SK-N-SH (cell line): Measurements from ENCODE around the gene VANGL1. TPM values are rescaled to one million over a fixed set of nuclear protein-coding genes. Genes with fewer than 3 reads are reported as not detected.
A peak's percentile ranks its signal among the peaks of the same experiment; 100 is the strongest.

Experiments
- CTCF ChIA-PET: fragments of 300-600, 350-600 bp; formaldehyde crosslinking; extraction: SDS; loops from one replicate; lab custom pipeline; 2021; lab: Yijun Ruan, JAX
- POLR2A ChIA-PET: fragments of 350-600 bp; sonication (Branson Sonifier 250); formaldehyde crosslinking; extraction: SDS; loops from one replicate; lab custom pipeline; 2020; ENCODE audit warnings: antibody characterized with exemption, inconsistent platforms; lab: Yijun Ruan, JAX
- DNase-seq: peaks from one replicate; pipeline ENCODE4 v3.0.0; 2012
- H2AFZ ChIP-seq: fragments of 200-600 bp; sonication (generic); 2 replicates; pipeline ENCODE4 v1.8.1; 2016; ENCODE audit warnings: antibody characterized with exemption, mild to moderate bottlenecking, low read depth
- H3F3A ChIP-seq: fragments of 200-600 bp; sonication (generic); replicated peaks from 2 replicates; pipeline ENCODE3; 2016; ENCODE audit warnings: antibody characterized with exemption, mild to moderate bottlenecking; ENCODE audit not compliant: insufficient read depth
- H3K27ac ChIP-seq, 2 experiments: fragments of 200-500 bp in 1 of 2; fragments of 200-600 bp in 1 of 2; sonication (Bioruptor generic) in 1 of 2; sonication (generic), shearing (Covaris generic) in 1 of 2; 2 replicates each; pipeline versions ENCODE4 v1.5.1 to v1.6.1; 2014 to 2016; ENCODE audit warnings: low read depth in 2 of 2, inconsistent platforms in 1 of 2, low read length in 1 of 2, mild to moderate bottlenecking in 1 of 2, mixed read lengths in 1 of 2
- H3K27me3 ChIP-seq: fragments of 200-600 bp; sonication (generic), shearing (Covaris generic); 2 replicates; pipeline ENCODE4 v1.6.1; 2016; ENCODE audit warnings: mixed run types; ENCODE audit not compliant: insufficient read depth
- H3K36me3 ChIP-seq, 2 experiments: fragments of 200-500 bp in 1 of 2; fragments of 200-600 bp in 1 of 2; sonication (Bioruptor generic) in 1 of 2; sonication (generic) in 1 of 2; replicated peaks in 1 of 2; 2 replicates each; pipeline versions ENCODE3 to v1.5.1; 2014 to 2016; ENCODE audit warnings: low read length in 1 of 2, mild to moderate bottlenecking in 1 of 2; ENCODE audit not compliant: insufficient read depth in 2 of 2, control insufficient read depth in 1 of 2
- H3K4me1 ChIP-seq, 2 experiments: fragments of 200-500 bp in 1 of 2; fragments of 200-600 bp in 1 of 2; sonication (Bioruptor generic) in 1 of 2; sonication (generic), shearing (Covaris generic) in 1 of 2; 2 replicates each; pipeline versions ENCODE4 v1.5.1 to v1.6.1; 2014 to 2016; ENCODE audit warnings: low read depth in 1 of 2, low read length in 1 of 2, mixed run types in 1 of 2; ENCODE audit not compliant: insufficient read depth in 2 of 2, control insufficient read depth in 1 of 2
- H3K4me2 ChIP-seq: fragments of 200-600 bp; sonication (generic), shearing (Covaris generic); 2 replicates; pipeline ENCODE4 v1.6.1; 2017; ENCODE audit warnings: mixed run types
- H3K4me3 ChIP-seq, 2 experiments: fragments of 200-500 bp in 1 of 2; fragments of 200-600 bp in 1 of 2; sonication (Bioruptor generic) in 1 of 2; sonication (generic), shearing (Covaris generic) in 1 of 2; 2 replicates each; pipeline versions ENCODE4 v1.5.1 to v1.8.1; 2014 to 2016; ENCODE audit warnings: low read depth in 2 of 2, inconsistent platforms in 1 of 2, low read length in 1 of 2, mild to moderate bottlenecking in 1 of 2, mixed read lengths in 1 of 2, moderate library complexity in 1 of 2
- H3K79me2 ChIP-seq: fragments of 200-600 bp; sonication (generic); 2 replicates; pipeline ENCODE4 v1.8.1; 2017; ENCODE audit warnings: mild to moderate bottlenecking; ENCODE audit not compliant: insufficient read depth
- H3K9ac ChIP-seq: fragments of 200-600 bp; sonication (generic); 2 replicates; pipeline ENCODE4 v1.6.1; 2017; ENCODE audit warnings: mixed run types
- H3K9me2 ChIP-seq: fragments of 200-600 bp; sonication (generic); 2 replicates; pipeline ENCODE4 v1.6.1; 2017; ENCODE audit warnings: mixed run types
- H3K9me3 ChIP-seq: fragments of 200-600 bp; sonication (generic); 2 replicates; pipeline ENCODE4 v1.6.1; 2017; ENCODE audit warnings: mixed run types, mild to moderate bottlenecking, moderate library complexity
- H4K20me1 ChIP-seq: fragments of 200-600 bp; sonication (generic); 2 replicates; pipeline ENCODE4 v1.6.1; 2017; ENCODE audit warnings: mild to moderate bottlenecking, mixed run types; ENCODE audit not compliant: insufficient read depth
- CHD2 ChIP-seq: fragments of 150-350 bp; IDR thresholded peaks from 2 replicates; pipeline ENCODE4 v1.6.1; 2018; ENCODE audit warnings: low read length; ENCODE audit not compliant: partially characterized antibody
- ELF1 ChIP-seq: IDR thresholded peaks from 2 replicates; pipeline ENCODE4 v1.4.0; 2012
- EP300 ChIP-seq, 2 experiments: IDR thresholded peaks; 2 replicates each; pipeline versions ENCODE4 v1.4.0 to v1.6.1; 2012; ENCODE audit warnings: borderline replicate concordance in 1 of 2, low read depth in 1 of 2, low read length in 1 of 2
- FOSL2 ChIP-seq: IDR thresholded peaks from 2 replicates; pipeline ENCODE4 v1.4.0; 2012; ENCODE audit warnings: low read depth, mild to moderate bottlenecking, moderate library complexity, borderline replicate concordance
- GATA2 ChIP-seq: sonication (generic); formaldehyde crosslinking; IDR thresholded peaks from 2 replicates; pipeline ENCODE4 v1.5.0; 2020; ENCODE audit warnings: mild to moderate bottlenecking, missing genetic modification reagents
- NFIC ChIP-seq: IDR thresholded peaks from 2 replicates; pipeline ENCODE4 v1.4.0; 2012; ENCODE audit warnings: borderline replicate concordance
- NRF1 ChIP-seq: IDR thresholded peaks from 2 replicates; pipeline ENCODE4 v1.6.1; 2012; ENCODE audit warnings: low read depth, mild to moderate bottlenecking, low read length
- REST ChIP-seq: IDR thresholded peaks from 2 replicates; pipeline ENCODE4 v1.6.1; 2012; ENCODE audit warnings: mild to moderate bottlenecking, low read depth, low read length, moderate library complexity
- RFX5 ChIP-seq: IDR thresholded peaks from 2 replicates; pipeline ENCODE4 v1.6.1; 2012; ENCODE audit warnings: mild to moderate bottlenecking, improper control_type of control experiment, low read length
- RXRA ChIP-seq: IDR thresholded peaks from 2 replicates; pipeline ENCODE4 v1.4.0; 2012; ENCODE audit warnings: low read depth, mild to moderate bottlenecking, borderline replicate concordance
- YY1 ChIP-seq: IDR thresholded peaks from 2 replicates; pipeline ENCODE4 v1.4.0; 2012; ENCODE audit warnings: low read depth, mild to moderate bottlenecking
- WGBS: methylation state at CpG from one replicate; pipeline ENCODE4 v1.1.6; 2017; ENCODE audit warnings: low lambda C conversion rate; 5-methylcytosine and 5-hydroxymethylcytosine counted together
- polyA plus RNA-seq, 3 experiments: library from polyadenylated mRNA; depleted of rRNA; stranded (reverse); fragments of >200 nt; gene quantifications; 2 replicates each; pipeline ENCODE4 v1.2.3, GENCODE V29; 2012

The VANGL1 gene
- polyA plus RNA-seq, 1 of the 3 experiments (the other 2 are of a cell fraction) = 5.4 TPM

- TF ChIP-seq CHD2 (no peak), EP300 (IDR thresholded peaks at IDR 0.05; ENCODE audit: borderline replicate concordance in 1 of 2, low read depth in 1 of 2, low read length in 1 of 2) (peak in 1 of 2 experiments; percentile 66; a peak in 1 of 4 replicates), YY1 (no peak), ELF1 (no peak), NFIC (peak; percentile 75; the same call in 1 of the 2 replicates), RXRA (peak; percentile 12; the same call in 1 of the 2 replicates), REST (no peak), RFX5 (no peak)
Measured at GRCh38 chr1:115669002-115669673, 27.4 kb downstream of the VANGL1 start (continued).

GRCh38 chr1:115669886-115670285 is 28.1 kb downstream of the VANGL1 start:
- peaks cover 16 to 23% of the 10 kb centered on the region in 2 experiments; a peak in 3 of 4 replicates for H3K4me1 ChIP-seq
- peaks cover 63% of the 10 kb centered on the region; the same call in 1 of the 2 replicates for H3K79me2 ChIP-seq
- no peaks in the 10 kb centered on the region for H4K20me1 ChIP-seq
- H3K9ac ChIP-seq = no peak overlapping the region
- H3K9me3 ChIP-seq = 0 out of 2 replicates have a peak, but pooled peaks cover 8% of the 10 kb centered on the region
- no peak for DNase-seq
- no peak overlapping the region for H3K27ac ChIP-seq
- H3K27me3 ChIP-seq = no peaks in the 10 kb centered on the region
- POLR2A ChIA-PET = no interaction called here
- H3K4me2 ChIP-seq = no peak overlapping the region
- TF ChIP-seq FOSL2 = no peak
- no peak for TF ChIP-seq CHD2
- TF ChIP-seq NRF1 = no peak
- TF ChIP-seq GATA2 (CRISPR knock-in tag) = no peak
- TF ChIP-seq RXRA = no peak
- CTCF ChIA-PET = interaction anchor here (2.0 to 2.2 kb wide), 2 partner anchors 12 to 37 kb away, joined by 5 to 6 read pairs; no protein-coding TSS in a partner anchor
- no peak overlapping the region for H2AFZ ChIP-seq
- H3F3A ChIP-seq = peaks cover 24% of the 10 kb centered on the region
- WGBS = 100% methylated on average over 1 of the region's 1 CpG
- H3K4me3 ChIP-seq = no peak overlapping the region
- no peaks in the 10 kb centered on the region for H3K9me2 ChIP-seq
- peaks cover 14 to 29% of the 10 kb centered on the region in 2 experiments for H3K36me3 ChIP-seq
